ENCODE data around the gene CALR3. TPM values are rescaled to one million over a fixed set of nuclear protein-coding genes. Genes with fewer than 3 reads are reported as not detected.

The CALR3 gene
- total RNA-seq, 1 donor from 2014 or later: not detected

DNA sequence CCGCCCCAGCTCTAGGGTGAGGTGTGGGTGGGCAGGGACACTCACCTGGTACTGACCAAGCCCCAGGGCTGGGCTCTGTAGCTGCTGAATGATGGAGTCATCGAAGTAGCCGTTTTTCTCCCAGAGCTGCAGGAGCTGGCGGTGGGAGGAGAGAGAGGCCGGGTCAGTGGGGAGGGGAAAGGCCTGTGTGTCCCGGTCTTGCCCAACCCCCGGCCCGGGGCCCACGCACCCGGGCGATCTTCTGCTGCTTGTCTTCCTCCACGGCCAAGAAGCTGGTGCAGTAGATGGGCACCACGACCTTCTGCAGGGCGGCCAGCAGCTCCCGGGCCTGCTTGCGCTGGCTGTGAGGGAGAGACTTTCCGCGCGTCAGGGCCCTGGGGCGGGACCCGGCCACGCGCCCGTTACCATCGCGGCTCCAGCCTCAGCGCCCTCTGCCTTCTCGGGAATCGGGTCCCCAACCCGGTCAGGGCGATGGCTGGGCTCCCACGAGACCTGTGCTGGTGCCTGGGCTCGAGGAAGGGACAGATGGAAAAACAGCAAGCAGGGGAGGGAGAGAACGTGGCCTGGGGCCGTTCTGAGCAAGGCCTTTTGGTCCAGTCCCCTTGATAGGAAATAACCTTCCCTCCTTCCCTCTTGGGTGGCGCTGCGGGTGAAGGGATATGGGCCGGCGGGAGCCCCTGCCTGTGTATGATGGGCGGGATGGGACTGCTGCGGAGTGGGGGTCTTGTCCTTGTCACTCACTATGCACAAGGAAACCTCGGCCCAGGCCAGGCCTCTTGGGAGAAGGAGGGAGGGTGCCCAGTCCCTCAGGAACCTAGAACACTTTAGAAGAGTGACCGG lies 34.8 kb upstream of the CALR3 start:
- TF ChIP-seq, protein P1, sequence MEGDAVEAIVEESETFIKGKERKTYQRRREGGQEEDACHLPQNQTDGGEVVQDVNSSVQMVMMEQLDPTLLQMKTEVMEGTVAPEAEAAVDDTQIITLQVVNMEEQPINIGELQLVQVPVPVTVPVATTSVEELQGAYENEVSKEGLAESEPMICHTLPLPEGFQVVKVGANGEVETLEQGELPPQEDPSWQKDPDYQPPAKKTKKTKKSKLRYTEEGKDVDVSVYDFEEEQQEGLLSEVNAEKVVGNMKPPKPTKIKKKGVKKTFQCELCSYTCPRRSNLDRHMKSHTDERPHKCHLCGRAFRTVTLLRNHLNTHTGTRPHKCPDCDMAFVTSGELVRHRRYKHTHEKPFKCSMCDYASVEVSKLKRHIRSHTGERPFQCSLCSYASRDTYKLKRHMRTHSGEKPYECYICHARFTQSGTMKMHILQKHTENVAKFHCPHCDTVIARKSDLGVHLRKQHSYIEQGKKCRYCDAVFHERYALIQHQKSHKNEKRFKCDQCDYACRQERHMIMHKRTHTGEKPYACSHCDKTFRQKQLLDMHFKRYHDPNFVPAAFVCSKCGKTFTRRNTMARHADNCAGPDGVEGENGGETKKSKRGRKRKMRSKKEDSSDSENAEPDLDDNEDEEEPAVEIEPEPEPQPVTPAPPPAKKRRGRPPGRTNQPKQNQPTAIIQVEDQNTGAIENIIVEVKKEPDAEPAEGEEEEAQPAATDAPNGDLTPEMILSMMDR (conservative IDR thresholded peaks at IDR 0.05; ENCODE audit: low read depth, low read length): no peak
- no peak overlapping the region for H3K4me3 ChIP-seq (ENCODE audit: low read depth, low read length)
- DNase-seq (ENCODE audit: low read depth): no peak

DNA sequence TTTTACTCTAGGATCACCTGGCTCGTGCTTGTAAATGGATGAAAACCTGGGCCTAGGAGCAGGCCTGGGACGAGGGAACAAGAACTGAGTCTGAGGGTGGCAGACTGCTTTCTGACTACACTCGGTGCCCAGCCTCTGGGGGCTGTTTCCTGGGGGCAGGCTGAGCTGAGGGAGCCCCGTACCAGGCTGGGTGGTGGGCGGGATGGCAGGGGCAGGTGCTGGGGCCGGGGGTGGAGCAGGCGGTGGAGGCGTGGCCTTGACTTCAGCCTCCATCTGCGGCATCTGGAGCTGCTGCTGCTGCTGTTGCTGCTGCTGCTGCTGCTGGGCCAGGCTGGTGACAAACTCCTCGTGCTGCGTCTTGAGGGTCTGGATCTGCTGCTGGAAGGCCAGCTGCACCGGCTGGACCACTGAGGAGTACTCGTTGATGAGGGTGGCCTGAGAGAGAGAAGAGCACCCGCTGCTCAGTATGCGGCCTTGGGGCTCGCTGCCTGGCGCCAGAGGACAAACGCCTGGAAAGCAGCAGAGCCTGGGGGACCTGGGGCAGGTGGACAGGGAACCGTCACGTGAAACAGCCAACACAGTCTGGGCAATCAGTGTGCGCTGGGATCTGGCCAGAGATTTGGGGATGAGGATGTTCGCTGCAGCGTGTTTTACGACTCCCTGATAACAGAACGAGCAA lies 33.6 kb upstream of the CALR3 start:
- DNase-seq (ENCODE audit: low read depth): no peak
- H3K4me3 ChIP-seq (ENCODE audit: low read depth, low read length): no peak overlapping the region
- TF ChIP-seq, protein P1 (conservative IDR thresholded peaks at IDR 0.05; ENCODE audit: low read depth, low read length): no peak

DNA sequence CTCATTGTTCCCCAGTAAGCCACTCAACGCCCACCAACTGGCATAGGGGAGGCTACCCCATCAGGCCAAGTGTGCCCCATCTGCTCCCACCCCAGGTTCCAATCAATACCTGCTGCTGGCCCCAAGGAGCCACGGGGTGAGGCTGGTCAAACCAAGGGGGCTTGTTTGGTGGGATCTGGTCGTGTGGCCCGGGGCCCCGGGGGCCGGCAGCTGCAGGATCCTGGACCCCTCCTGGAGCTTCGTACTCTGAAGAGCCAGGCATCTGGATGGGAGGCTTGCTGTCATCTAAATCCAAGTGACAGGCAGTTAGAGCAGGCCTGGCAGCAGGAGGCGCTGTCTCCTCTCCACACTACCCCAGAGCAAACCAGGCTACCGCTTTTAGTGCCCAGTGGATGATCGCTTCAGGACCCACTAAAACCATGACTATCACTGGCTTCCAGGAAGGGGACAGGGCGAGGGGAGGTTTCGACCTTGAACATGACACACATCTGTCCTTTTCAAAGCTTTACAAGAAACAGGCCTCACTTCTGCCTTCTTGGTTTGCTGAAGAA lies 32.1 kb upstream of the CALR3 start:
- no peak overlapping the region for H3K4me3 ChIP-seq (ENCODE audit: low read depth, low read length)
- no peak for DNase-seq (ENCODE audit: low read depth)
- TF ChIP-seq, protein P1 (conservative IDR thresholded peaks at IDR 0.05; ENCODE audit: low read depth, low read length): peak; percentile 61

DNA sequence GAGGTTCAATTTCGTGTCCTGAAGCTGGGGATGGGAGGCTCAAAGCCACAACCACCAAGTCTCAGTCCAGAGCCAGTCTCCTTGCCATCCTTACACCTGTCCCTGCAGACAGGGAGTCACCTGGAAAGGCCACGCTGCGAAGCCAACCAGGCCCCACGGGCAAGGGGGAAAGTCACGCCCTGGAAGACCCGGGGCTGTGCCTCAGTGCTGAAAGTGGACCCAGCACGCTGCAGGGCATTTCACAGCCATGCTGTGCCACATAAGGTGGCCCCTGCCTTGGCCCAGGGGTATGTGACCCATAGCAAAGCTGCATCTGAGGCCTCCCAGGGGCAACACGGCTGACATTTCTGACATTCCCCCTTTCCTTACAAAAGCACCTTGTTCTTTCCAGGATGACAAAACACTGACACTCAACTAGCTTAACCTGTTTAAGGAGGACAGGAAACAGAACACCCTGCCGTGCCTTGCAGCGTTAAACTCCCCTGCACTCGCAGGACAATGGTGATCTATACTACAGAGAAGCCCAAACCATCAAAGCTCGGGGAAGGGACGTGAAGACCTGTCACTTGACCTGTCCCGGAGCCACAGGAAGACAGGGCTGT lies 31.5 kb upstream of the CALR3 start:
- no peak overlapping the region for H3K4me3 ChIP-seq (ENCODE audit: low read depth, low read length)
- TF ChIP-seq, protein P1 (conservative IDR thresholded peaks at IDR 0.05; ENCODE audit: low read depth, low read length): no peak
- no peak for DNase-seq (ENCODE audit: low read depth)

DNA sequence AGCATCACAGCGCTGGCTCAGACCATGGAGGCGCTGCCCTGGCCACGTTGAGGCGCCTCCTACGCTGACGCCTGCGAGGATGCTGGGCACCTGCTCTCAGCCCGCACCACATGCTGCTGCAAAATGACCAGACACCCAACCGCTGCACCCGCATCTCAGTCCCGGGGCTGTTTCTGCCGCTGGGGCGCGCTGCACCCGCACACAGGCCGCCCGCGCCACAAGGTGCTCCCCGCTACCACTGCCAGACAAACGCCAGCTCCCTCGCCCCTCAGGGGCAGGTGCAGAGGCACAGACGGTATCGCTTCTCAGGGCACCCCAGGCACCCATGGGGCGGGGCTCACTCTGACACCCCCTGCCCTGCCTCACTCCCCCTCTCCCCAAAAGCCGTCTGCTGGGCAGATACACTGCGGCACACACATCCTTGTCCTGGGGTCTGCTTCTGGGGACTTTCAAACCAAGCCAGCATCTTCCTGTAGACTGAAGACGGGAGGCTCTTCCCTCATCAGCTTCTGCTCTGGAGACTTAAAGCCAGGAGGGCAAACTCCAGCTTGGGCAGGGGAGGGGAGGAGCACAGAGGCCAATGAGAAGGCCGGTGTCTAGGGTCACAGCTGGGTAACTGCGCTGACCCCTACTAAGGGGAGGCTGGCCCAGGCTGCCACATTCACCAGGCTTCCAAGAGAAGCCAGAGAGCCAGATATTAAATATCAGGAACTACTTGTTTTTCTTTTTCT lies 29.9 kb upstream of the CALR3 start:
- no peak overlapping the region for H3K4me3 ChIP-seq (ENCODE audit: low read depth, low read length)
- DNase-seq (ENCODE audit: low read depth): no peak
- TF ChIP-seq, protein P1 (conservative IDR thresholded peaks at IDR 0.05; ENCODE audit: low read depth, low read length): no peak

DNA sequence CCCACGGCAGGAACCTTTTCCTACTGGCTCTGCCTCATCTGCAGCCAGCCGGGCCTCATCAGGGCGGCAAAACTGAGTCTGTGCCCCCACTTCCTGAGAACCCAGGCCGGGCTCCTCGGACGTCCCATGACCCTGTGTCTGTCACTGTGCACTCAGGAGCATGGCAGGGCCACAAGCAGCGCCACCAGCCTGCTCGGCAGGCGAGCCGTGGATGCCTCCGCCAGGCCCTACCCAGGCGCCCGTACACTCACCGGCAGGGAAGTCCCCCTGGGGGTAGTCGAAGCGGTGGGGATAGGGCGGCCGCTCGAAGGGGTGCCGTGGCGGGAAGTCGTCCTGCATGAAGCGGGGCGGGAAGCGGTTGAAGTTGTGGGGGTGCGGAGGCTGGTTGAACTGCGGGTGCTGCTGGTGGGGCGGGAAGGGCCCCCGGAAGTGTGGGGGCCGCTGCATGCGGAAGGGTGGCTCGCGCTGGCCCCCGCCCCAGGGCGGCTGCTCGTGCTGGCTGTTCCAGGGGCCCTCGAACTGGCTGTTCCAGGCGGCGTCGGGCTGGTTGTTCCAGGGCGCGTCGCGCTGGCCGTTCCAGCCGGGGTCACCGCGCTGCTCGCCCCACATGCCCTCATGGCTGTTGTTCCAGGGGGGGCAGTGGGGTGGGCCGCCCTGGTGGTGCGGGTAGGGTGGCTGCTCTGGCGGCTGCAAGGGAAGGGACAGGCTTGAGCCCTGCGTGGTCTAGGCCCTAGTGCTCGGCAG lies 29.2 kb upstream of the CALR3 start:
- no peak overlapping the region for H3K4me3 ChIP-seq (ENCODE audit: low read depth, low read length)
- TF ChIP-seq, protein P1 (conservative IDR thresholded peaks at IDR 0.05; ENCODE audit: low read depth, low read length): no peak
- DNase-seq (ENCODE audit: low read depth): no peak
